ENCODE results near the gene DTWD1.
"Not testable (repeated sequence)": the region's sequence is repeated elsewhere in the genome, so short reads cannot be mapped to it uniquely, and the experiment has no call there.

The DTWD1 gene, protein sequence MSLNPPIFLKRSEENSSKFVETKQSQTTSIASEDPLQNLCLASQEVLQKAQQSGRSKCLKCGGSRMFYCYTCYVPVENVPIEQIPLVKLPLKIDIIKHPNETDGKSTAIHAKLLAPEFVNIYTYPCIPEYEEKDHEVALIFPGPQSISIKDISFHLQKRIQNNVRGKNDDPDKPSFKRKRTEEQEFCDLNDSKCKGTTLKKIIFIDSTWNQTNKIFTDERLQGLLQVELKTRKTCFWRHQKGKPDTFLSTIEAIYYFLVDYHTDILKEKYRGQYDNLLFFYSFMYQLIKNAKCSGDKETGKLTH

DNA sequence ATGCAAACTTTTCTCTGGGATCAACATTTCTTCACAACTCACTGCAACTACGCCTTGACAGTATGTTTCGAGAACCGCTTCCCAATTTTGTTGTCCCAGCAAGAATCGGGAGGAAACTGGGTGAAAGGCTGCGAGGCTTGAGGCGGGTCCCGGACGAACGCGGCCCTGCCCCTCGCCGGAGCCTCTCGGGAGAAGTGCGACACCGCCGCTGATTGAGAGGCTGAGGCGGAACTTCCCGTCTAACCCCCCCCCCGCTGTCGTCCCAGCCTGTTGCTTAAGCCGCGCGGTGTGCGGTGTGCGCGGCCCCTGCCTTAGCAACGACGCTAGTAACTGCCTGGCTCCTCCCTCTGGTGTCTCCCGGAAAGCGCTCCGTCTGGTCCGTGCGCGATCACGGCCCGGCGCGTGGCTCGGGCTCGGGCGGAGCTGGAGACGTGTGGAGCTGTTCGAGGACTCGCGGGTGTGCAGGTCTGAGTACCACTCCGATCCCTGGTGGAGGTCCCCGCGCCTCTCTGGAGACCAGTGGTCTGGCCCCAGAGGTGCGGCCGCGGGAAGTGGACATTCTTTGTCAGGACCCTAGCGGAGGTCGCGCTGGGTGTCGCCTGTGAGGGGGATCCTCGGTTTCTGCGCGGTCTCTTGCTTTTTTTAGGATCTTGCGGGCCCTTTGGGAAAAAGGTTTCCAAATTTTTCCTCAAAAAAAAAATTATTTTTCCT lies at the start of gene DTWD1, which contains the start of gene FAM227B:
DTWD1 (plus strand) TSS at position 391 of the 711 bp plus-strand sequence. CDS start 4,120 bp downstream, outside the sequence.
FAM227B (minus strand) TSS at position 161 of the 711 bp plus-strand sequence. CDS start 5,647 bp downstream, outside the sequence.
- DNase-seq: peak; percentile 99

DNA sequence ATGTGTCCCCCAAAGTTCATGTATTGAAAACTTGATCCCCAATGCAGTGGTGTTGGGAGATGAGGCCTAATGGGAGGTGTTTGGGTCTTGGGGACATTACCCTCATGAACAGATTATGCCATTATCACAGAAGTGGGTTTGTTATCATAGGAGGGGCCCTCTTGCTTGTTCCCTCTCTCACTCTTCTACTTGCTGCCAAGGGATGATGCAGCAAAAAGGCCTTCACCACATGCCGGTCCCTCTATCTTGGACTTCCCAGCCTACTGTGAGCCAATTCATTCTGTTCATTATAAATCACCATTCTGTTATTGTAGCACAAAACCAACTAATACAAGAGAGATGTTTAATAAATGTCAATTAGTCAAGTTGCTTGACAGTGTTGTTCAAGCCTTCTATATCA lies 47.4 kb upstream of the DTWD1 start:
- DNase-seq: no peak

DNA sequence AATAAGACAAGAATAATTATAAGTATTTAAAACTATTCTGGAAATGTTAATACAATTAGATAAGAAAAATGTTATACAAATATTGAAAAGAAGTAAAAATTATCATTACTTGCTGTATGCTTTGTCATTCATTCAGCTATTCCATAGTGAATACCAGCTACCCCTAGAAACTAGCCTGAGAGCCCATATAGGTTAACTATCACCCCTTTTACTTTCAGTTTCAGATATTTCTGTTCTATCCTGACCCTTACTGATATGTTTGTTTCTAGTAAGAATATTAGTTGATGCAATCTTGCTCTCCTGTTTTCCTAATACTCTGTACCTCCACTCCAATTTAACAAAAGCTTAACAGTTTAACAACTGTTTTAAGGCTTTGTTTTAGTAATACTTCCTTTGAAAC lies 31.8 kb upstream of the DTWD1 start:
- DNase-seq: no peak

DNA sequence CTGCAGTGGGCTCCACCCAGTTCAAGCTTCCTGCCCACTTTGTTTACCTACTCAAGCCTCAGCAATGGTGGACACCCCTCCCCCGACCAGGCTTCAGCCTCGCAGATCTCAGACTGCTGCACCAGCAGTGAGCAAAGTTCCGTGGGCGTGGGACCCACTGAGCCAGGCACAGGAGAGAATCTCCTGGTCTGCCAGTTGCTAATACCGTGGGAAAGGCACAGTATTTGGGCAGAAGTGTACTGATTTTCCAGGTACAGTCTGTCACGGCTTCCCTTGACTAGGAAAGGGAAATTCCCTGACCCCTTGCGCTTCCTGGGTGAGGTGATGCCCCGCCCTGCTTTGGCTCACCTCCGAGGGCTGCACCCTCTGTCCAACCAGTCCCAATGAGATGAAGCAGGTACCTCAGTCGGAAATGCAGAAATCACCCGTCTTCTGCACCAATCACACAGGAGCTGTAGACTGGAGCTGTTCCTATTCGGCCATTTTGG lies 28.0 kb upstream of the DTWD1 start:
- DNase-seq: not testable (repeated sequence)

DNA sequence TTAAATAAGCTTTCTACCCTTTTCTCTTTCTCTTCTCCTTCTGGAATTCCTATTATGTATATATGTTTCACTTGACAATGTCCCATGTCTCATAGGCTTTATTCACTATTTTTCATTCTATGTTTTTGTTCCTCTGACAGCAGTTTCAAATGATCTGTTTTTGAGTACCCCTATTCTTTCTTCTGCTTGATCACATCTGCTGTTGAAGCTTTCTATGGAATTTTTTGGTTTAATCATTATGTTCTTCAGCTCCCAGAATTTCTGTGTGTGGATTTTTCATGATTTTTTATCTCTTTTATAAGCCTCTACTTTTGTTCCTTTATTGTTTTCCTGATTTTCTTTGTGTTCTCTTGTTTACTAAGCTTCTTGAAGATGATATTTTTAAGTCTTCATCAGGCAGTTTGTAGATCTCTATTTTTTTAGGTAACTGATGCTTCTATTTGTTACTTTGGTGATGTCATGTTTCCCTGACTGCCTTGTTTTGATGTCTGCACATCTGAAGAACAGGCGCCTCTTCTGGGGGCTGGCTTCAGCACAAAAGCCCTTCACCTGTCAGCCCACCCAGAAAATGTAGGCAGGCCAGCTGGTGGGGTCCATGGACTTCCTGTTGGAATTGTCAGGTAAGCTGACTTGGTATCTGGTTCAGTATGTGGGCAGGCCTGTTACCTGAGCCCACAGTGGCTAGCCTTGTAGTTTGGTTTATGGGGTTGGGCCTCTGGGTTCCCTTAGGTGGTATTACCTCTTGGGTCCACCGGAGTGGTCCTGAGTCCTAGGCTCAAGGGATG lies 16.0 kb upstream of the DTWD1 start:
- DNase-seq: no peak

DNA sequence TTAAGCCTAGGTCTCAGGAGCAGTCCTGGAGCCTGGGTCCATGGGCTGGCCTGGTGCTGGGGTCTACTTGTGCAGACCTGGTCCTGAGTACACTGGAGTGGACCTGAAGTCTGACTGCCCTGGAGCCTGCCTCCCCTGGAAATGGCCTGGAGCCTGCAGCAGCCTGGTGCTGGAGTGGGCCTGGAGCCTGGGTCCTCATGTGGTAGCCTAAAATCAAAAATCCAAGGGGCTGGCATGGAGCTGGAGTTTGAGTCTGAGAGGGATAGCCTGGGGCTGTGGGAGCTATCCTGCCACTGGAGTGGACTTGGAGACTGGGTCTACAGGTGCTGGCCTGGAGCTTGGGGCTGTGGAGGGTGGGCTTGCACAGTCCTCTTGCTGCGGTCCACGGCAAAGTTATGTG lies 15.3 kb upstream of the DTWD1 start:
- DNase-seq: no peak

DNA sequence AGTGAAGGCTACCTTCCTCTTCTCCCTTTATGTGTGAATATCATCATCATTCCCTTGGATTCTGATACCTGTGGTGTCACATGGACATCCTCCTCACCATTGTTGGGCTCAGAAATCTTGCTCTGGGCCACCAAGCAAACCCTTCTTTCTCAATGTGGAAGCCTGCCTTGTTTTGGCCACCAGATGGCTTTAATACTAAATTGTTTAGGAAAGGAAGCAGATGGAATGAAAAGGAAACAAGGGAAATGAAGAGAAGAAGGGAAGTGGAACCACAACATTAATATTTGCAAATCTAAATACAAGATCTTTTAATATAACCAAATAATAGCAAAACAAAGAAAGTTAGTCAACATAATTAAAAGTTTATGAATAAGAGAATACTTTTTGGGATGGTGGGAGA lies 14.3 kb upstream of the DTWD1 start:
- DNase-seq: no peak

DNA sequence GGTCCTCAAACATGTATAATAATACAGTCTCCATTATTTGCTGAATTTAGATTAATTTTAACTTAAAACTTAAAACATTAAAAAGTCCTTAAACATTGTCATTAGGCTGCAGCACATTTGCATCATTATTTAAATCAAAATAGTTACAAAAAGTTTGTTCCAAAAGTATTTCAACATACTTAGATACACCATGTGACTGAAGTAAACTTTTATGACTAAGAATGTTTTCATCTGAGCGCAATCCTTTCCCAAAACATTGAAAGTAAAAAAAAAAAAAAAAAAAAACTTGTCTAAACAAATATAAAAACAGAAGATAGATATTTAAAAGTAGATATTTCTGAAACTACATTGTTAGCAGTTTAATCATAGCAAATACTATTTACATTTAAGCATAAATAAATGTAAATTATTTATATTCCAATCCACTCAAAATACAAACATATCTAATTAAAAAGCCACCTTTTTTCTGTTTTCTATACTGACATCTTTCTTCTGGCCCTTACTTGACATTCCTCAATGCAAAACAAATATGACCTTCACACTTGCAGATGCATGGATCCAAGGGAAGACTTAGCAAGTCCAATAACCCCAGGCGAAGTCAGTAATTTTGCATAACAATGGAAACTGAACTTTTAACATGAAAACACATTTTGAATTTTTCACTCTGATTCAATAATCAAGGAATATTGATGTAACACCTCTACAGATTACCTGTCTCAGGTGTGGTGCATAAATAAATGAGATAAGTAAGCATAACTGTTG lies 10.5 kb upstream of the DTWD1 start:
- DNase-seq: no peak

DNA sequence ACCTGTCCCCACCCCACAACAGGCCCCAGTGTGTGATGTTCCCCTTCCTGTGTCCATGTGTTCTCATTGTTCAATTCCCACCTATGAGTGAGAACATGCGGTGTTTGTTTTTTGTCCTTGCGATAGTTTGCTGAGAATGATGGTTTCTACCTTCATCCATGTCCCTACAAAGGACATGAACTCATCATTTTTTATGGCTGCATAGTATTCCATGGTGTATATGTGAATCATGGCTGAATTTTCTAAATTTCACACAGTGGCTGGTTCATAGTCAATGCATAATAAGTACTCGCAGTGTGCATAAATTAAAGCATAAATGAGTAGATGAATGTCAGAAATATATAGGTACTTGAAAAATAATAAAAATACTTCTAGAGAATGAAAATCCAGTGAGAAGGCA lies 8.6 kb upstream of the DTWD1 start:
- not testable (repeated sequence) for DNase-seq

DNA sequence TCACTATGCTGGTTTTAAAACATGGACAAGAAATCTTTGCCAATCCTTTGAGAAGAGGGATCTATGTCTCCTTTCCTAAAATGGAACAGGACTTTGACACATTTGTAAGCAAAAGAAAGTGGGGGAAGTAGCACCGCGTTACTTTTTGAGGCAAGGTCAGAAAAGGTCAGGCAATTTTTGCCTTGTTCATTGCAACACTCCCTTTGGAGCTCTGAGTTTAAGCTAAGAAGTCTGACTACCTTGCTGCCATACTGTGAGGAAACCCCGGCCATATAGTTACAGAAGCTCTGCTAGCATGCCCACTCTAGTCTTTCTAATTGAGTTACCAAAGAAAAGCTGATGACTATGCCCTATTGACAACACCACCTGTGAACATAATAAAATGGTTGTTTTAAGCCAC lies 1.6 kb upstream of the DTWD1 start:
- no peak for DNase-seq

DNA sequence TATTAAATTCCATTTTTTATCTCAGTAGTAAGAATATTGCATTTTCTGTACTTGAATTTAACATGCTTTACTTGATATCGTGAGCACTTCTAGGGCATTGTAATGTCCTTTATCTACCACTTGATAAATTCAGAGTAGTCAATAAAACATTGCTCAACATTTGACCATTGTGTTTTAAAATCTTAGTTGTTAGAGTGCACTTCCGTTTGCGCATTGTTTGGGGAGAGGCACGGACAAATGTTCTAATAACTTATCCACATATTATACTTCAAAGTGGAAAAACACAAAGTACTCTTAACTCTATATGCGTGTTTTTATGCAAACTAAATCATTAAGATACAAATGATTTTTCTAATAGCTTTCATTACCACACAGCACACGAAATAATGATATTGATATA lies 649 bp upstream of the DTWD1 start:
- peak; percentile 41 for DNase-seq

DNA sequence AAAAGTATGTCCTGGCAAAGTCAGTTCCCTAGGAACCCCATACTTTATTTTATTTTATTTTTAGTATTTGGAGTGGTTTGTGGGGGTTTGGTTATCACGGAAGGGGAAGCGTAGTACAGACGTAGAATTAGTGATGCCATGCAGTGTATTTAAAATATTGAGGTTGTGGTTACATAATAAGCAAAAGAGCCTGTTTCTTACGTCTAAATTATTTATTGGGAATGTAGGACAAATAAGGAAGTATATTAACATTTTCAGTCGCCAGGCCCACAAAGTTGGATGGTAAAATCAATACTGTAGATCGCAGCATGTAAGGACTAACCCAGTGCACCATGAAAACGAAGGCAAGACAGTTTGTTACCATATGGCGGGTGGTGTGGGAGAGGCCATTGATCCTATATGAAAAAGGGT lies 558 bp downstream of the DTWD1 start:
- DNase-seq: peak; percentile 11

DNA sequence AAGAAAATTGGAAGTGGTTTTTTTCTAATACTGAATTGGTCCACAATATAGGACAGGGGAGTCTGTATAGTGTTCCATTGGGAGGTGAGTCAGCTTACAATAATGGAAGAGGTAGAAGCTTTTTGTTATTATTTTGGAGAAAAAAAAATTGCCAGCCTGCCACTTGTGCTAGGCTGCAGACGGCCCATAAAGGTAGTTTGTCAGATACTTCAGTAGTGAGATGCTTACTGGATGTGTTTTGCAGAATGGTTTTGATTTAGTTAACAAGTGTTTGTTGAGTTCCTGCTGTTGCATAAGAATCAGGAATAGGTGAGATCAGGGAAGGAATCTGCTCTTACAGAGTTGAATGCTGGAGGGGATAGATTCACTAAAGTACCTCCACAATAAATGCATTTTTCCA lies 1.0 kb downstream of the DTWD1 start:
- DNase-seq: no peak

DNA sequence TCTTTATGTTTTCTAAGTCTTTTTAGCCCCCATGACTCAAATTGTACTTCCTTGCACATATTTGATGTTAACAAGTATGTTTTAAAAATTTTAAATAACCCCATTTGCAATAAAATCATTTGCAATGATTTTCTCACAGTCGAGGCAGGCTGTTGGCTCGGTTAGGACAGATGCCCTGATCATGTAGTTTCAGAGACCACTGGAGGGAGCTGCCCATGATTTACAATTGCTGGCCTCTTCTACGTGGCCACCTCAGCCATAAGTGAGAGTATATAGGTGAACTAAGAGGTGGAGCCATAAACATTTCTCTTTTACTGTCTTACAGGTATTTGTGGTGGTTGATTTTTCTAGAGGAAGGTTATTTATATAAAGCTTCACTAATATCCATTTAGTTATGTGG lies 1.7 kb downstream of the DTWD1 start:
- no peak for DNase-seq

DNA sequence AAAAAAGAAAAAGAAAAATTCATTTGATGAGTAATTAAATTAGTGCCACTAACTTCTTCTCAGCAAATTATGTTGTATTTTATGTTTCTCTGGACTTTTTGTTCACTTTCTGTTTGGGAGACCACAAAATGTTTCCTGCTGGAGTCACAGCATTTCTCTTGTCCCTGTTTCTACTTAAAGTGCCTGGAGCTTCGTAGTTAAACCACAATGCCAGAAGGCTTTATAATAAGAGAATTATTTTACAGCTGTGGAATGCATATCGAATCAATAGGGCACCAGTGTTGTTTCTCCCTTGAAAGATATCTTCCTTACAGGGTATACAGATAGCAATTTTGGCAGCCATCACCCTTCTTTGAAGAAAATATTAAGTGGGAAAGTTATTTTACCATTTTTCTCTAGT lies 3.2 kb downstream of the DTWD1 start:
- no peak for DNase-seq

DNA sequence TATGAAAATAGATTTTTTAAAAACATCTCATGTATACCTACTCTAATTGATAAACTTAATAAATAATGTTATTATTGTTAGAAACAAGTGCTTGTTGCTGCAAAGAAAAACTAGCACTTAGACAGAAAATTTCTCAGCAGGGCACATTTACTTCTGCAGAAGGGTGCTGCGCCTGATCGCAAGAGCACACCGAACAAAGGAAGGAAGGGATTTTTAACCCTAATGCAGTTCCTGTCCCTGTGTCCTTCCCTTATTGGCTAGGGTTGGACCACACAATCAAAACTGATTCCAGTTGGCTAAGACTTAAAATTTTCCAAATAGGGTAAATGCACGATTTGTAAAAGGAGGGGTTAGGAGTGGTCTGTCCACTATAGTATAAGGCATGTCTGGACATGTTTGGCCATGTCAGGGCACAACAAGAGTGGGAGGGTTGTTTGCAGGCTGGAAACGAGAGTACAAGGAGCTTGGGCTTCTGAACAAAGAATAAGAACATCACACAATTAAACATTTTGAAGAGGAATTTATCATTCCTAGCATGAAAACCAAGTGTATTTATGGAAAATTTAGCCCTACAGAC lies 4.7 kb downstream of the DTWD1 start:
- DNase-seq: no peak

DNA sequence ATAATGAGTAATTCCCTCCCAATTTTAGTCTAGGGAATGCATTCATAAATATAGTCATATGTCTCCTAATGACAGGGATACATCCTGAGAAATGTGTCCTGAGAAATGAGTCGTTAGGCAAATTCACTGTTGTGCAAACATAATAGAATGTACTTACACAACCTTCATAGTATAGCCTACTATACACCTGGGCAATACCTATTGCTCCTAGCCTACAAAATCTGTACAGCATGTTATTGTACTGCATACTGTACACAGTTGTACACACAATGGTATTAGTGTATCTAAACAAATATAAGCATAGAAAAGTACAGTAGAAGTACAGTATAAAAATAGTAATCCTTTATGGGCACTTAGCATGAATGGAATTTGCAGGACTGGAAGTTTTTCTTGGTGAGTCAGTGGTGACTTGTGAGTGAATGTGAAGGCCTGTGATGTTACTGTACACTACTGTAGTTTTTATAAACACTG lies 6.6 kb downstream of the DTWD1 start:
- DNase-seq: no peak

DNA sequence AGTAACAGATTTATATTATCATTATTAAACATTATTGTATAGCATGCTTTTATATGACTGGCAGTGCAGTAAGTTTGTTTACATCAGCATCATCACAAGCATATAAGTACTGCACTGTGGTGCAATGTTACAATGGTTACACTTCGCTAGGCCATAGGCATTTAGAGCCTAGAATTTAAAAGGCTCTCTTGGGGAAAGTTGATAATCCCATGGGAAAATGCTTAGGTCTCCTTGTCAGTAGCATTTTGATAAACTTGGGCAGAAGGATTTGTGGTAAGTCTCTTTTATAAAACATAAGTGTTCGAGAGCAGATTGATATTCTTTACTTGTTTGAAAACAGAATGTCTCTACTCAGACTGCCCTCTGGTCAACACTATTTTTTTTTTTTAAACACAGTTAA lies 7.5 kb downstream of the DTWD1 start:
- no peak for DNase-seq

DNA sequence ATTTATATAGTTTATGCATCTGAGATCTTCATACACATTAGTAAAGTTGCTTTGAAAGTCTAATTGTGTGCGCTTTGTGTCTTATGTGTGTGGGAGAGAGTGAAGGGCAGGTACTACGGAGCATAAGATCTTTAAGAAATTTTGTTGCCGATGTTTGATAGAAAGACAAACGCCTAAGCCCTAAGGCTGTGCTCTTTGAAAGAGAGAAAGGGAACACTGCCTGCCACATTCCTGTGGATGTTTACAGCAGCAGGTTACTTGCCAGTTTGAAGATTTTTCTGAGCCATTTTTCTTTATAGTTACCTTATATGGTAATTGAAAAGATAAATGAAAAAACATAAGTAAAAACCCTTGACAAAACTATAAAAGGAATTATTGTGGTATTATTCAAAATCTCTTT lies 17.0 kb downstream of the DTWD1 start:
- no peak for DNase-seq

DNA sequence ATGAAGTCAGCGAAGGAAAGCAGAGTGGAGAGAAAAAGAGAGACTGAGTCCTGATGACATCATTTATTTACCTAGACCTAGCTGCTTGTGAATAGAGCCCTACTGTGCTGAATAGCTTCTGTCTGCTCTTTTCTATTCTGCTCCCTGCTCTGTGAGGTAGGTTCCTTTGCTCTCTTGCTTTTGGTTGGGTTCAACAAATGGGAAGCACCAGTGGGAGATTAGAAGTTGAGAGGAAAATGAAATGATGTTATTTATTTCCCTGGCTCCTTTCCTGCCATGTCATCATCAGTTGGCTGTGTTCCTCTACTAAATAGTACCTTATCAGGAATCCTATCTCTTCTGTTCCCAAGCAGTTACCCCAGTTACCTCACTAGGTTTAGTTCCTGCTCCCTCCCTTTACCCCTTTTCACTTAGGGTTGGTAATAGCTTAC lies 23.5 kb downstream of the DTWD1 start:
- DNase-seq: no peak

DNA sequence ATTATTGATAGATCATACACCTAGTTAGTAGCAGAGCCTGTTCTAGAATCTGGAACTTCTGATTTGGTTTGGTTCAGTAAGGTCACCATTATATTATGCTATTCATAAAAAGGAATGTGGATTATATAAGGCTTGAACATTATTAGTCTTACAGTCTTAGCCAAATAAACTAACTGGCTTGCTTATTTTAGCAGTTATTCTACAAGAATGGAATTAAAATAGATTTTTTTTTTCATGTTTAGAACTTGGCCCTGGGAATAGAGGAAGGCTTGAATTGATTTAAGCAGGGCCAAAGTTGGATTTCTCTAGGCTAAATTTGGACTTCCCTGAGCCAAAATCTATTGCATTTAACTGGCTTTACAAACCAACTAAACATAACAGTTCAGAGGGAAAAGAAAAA lies 24.4 kb downstream of the DTWD1 start:
- no peak for DNase-seq

DNA sequence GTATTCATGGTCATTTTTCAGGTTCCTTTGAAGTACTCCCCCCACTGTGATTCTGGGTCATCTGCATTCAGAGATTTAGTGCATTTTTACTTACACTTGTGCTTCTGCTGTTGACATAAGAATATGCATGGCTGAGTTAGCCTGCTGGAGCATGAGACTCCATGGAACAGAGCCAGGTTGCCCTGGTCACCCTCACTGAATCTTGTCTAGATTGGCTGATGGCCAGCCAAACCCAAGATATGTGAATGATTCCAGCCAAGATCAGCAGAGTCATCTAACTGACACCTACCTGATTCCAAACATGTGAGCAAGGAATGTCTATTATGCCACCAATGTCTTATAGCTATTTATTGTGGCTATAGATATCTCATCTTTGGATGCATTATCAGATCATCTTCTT lies 25.1 kb downstream of the DTWD1 start:
- no peak for DNase-seq
